IPS-NIHi7 (cell line): Measurements from ENCODE around the gene HIP1.
"Not testable (repeated sequence)": the region's sequence is repeated elsewhere in the genome, so short reads cannot be mapped to it uniquely, and the experiment has no call there.

ENCODE experiments used
- DNase-seq: peaks from one replicate; pipeline ENCODE4 v3.0.0; 2012; ENCODE audit warnings: mixed read lengths; ENCODE audit errors: extremely low spot score

Gene HIP1

DNA sequence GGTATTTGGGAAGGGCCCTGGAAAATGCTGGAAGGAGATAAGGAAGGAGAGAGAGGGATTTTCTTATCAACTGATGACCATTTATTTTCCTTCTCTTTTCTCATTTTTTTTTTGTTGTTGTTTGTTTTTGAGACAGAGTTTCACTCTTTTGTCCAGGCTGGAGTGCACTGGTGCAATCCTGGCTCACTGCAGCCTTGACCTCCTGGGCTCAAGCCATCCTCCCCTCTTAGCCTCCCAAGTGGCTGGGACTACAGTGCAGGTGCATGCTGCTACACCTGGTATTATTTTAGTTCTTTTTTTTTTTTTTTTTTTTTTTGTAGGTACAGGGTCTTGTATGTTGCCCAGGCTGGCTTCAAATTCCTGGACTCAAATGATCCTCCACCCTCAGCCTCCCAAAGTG is 52.2 kb downstream of the HIP1 start:
- DNase-seq, result no peak

DNA sequence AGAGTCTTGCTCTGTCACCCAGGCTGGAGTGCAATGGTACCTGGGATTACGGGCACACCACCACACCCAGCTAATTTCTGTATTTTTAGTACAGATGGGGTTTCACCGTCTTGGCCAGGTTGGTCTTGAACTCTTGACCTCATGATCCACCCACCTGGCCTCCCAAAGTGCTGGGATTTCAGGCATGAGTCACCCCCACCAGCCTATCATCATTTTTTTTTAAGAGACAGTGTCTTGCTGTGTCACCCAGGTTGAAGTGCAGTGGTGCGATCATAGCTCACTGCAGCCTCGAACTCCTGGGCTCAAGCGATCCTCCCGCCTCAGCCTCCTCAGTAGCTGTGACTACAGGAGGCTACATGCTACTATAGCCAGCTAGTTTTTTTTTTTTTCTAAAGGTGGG is 56.7 kb downstream of the HIP1 start:
- not testable (repeated sequence) for DNase-seq

DNA sequence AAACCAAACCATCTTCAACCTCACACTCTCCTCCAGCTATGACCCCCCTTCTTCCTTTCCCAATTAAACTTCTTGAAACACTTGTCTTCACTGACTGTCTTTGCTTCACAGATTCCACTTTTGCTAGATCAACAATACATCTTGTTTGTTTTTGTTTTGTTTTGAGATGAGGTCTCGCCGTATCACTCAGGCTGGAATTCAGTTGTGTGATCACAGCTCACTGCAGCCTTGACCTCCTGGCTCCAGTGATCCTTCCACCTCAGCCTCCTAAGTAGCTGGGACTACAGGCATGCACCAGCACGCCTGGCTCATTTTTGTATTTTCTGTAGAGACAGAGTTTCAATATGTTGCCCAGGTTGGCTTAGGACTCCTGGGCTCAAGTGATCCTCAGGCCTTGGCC is 59.7 kb downstream of the HIP1 start:
- DNase-seq, result no peak

DNA sequence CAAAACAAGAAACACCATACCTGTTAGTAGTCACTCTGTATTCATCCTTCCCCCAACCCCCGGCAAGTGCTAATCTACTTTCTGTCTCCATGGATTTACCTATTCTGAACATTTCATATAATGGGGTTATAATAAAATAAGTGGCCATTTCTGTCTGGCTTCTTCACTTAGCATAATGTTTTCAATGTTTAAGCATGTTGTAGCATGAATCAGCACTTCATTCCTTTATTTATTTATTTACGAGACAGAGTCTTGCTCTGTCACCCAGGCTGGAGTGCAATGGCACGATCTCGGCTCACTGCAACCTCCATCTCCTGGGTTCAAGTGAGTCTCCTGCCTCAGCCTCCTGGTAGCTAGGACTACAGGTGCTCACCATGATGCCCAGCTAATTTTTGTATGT is 69.2 kb downstream of the HIP1 start:
- no peak for DNase-seq

DNA sequence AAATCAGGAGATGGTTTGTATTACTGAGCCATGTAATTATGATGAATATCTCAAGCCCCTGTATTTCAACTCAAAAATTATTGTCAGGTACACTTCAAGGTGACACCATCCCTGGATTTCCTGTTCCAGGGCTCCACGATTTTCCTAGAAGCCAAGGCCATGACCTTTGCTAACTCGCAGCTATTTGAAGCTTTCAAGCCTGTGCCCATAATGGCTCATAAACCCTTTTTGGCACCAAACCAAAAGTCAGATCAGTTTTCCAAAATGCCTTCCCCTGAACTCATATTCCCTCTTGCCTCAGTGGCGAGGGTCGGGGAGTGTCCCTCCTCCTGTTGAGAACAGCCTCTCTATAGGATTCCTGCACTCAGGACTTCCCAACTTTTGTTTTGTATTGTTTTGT is 70.8 kb downstream of the HIP1 start:
- DNase-seq, result no peak

DNA sequence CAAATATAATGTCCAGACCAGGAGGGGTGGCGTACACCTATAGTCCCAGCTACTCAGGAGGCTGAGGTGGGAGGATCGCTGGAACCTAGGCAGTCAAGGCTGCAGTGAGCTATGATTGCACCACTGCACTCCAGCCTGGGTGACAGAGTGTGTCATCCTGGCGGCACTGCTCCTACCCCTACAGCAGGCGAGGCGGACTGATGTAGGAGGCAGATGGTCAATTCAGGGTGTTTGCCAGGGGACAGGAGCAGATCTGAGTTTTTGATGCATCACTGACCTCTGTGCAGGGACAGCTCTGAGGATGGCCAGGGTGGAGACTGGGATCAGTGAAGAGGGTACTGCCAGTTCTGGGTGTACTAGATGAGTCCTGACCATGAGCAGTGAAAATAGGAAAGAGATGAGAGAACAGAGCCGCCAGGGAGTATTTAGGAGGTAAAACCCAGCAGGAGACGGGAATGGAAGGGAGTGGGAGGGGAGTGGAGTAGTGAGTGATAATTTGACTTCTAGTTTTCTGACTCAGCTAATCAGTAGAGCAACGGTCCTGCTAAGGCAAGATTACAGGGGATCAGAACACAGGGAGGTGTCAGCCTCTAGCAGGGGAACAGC is 75.3 kb downstream of the HIP1 start:
- no peak for DNase-seq

DNA sequence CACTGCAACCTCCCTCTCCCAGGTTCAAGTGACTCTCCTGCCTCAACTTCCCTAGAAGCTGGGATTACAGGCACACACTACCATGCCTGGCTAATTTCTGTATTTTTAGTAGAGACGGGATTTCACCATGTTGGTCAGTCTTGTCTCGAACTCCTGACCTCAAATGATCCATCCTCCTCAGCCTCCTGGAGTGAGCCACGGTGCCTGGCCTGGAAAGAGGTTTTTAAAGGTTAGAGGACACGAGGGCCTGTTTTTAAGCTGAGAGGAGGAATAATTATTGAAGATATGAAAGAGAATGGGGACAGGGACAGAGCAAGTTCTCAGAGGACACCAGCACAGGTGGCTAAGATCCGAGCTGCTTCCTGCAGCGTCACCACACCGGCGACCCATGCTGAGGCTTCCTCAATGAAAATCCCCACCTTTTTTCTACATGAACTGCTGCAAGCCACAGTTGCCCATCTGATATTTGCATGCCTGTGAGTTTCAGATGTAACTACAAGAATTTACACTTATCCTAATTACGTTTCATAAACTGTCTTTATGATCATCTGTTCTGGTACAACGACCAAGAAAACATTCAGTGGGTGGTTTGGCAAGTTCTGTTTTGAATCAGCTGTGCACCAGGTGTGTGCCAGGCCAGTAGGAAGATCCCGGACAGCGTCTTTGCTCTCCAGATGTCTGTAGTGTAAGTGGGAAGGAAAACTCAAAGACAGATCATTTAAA is 76.0 kb downstream of the HIP1 start:
- no peak for DNase-seq

DNA sequence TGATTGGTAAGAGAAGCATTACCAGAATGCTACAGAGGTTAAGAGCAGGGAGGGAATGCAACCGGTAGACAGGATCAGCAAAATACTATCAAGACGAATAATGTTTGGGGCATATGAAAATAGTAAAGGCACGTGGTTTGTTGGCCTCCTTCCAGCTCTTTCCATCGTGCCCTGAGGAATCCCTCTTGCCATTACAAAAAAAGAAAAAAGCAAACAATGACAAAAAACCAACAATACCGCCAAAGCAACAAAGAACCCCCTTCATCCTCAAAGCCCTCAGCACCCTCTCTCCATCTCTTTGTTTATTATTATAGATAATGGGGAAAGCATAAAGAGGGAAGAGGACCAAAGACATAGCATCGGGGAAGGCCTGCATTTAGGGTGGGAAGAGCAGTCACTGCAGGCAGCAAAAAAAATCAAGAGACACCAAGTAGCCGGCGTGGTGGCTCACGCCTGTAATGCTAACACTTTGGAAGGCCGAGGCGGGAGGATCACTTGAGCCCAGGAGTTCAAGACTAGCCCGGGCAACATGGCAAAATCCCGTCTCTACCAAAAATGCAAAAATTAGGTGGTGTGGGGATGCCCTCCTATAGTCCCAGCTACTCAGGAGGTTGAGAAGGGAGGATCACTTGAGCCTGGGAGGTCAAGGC is 78.0 kb downstream of the HIP1 start:
- no peak for DNase-seq

DNA sequence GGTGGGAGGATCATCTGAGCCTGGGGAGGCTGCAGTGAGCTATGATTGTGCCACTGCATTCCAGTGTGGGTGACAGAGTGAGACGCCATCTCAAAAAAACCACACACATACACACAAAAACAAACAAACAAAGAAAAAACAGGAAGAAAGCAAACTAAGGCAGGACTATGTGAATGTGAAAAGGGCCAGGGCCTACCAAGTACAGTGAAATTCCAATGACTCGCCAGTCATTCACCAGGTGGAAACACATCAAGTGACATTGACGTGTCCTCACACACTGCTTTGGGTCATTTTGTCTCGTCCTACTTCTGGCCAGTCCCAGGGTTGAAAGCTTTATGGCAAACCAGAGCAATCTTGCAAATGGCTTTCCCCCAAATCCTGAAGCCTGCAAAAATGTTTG is 79.9 kb downstream of the HIP1 start:
- DNase-seq, result no peak

DNA sequence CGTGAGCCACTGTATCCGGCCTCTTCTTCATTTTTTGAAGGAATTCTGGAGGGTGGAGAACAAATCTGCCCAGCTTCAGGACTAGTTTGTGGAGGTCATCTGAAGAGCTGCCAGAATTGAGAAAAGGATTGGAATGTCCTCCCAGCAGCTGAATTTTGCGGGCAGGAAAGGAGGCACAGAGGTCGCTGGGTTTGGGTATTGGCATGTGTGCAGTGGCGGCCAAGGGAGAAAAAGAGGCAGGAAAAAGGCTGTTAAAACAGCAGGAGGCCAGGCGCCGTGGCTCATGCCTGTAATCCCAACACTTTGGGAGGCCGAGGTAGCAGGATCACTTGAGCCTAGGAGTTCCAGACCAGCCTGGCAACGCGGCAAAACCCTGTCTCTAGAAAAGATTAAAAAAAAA is 80.4 kb downstream of the HIP1 start:
- DNase-seq, result no peak

DNA sequence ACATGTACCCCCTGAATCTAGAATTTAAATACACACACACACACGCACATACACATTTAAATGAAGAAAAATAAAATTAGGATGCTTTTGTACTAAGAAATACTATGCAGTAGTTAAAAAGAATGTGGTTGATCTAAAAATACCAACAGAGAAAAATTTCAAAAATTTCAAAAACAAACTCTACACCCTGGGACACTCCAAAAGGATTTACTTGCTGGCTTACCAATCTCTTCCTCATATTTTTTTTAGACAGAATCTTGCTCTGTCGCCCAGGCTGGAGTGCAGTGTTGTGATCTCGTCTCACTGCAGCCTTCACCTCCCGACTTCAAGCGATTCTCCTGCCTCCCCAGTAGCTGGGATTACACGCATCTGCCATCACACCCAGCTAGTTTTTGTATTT is 80.9 kb downstream of the HIP1 start:
- no peak for DNase-seq

DNA sequence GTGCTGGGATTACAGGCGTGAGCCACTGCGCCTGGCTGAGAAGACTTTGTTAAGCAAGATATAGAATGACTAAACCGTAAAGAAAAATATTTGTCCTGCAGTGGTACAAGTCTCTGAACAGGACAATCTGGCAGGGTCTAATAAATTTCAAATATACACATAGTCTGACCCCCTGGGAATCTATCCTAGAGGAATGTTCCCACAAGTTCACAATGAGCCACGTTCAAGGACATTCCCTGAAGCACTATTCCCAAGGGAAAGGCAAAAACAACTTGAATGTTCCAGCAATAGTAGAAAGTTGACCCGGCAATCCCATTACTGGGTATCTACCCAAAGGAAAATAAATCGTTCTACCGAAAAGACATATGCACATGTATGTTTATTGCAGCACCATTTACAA is 82.0 kb downstream of the HIP1 start:
- no peak for DNase-seq

DNA sequence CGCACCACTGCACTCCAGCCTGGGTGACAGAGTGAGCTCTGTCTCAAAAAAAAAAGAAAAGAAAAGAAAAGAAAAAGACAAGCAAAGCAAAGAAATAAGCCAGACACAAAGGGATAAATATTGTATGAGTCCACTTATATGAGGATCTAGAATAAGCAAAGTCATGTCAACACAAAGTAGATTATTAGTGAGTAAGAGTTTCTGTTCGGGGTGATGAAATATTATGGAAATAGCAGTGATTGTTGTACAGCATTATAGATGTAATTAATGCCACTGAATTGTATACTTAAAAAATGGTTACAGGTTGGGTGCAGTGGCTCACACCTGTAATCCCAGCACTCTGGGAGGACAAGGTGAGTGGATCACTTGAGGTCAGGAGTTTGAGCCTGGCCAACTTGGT is 83.2 kb downstream of the HIP1 start:
- no peak for DNase-seq

DNA sequence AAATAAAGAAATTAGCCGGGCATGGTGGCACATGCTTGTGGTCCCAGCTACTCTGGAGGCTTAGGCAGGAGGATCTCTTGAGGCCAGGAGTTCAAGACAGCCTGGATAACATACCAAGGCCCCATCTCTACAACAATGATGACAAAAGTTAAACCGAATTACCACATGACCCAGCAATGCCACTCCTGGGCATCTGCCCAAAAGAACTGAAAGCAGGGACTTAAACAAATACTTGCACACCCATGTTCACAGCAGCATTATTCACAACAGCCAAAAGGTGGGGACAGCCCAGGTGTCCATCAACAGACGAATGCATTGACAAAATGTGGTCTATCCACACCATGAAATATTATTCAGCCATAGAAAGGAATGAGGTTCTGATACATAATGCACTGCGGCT is 83.9 kb downstream of the HIP1 start:
- no peak for DNase-seq

DNA sequence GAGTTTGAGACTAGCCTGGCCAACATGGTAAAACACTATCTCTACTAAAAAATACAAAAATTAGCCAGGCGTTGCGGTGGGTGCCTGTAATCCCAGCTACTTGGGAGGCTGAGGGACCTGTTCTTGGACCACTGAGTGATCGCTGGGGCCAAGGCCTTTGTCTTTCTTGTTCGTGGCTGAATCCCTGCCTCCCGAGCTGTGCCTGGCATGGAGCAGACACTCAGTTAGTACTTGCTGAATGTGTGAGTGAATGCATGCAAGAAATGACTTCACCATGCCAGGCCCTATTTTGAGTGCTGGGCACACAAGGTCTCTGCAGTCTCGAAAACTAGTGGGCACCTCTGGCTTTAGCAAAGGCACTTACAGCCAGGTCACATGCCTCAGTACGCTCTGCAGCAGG is 85.1 kb downstream of the HIP1 start:
- no peak for DNase-seq

DNA sequence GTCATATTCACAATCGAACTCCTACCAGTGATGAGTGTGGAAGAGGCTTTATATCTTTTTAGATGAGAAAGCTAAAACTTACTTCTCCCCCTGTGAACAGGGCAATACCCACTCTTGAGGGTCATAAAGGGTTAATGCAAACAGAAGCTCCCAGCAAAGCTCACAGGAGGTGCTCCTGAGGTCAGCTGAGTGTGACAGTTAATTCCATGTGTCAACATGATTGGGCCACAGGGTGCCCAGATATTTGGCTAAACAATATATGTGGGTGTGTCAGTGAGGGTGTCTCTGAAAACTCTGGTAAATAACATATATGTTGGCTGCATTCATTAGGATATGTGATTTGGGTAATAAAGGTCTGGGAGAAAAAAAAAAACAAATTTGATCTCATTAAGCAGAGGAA is 86.0 kb downstream of the HIP1 start:
- no peak for DNase-seq

DNA sequence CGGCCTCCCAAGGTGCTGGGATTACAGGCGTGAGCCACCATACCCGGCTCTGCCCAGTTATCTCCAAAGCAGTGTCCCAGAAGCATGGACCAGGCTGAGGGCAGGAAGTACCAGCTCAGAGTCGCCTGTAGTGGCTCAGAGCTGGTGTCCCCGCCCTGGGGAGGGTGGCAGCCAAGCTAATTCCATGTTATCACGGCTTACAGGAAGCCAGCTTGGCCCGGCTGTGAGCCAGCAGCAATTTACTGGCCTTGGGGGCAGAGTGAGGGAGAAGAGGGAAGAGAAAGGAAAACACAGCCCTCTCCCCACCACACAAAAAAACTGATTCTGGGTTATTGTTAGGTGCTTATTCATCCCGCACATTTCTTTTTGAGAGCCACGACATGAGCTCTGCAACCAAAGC is 88.1 kb downstream of the HIP1 start:
- no peak for DNase-seq

DNA sequence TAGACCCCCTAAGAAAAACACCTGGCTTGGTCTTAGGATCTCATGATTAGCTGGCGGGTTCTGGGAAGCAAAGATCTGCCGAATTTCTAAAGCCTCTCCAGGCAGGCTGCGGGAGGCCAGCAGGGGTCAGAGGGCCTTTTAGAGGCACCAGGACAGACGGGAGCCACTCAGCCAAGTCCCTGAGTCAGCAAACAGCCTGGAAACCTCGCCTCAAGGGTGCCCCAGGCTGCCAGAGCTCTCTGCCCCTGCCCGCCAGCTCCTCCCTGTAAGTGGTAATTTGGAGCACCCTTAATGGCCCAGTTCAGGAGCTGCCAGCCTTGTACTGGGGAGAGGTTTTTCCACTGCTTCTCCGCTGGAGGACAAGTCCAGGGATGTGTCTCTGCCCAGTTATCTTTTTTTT is 88.7 kb downstream of the HIP1 start:
- DNase-seq, result peak; percentile 77

DNA sequence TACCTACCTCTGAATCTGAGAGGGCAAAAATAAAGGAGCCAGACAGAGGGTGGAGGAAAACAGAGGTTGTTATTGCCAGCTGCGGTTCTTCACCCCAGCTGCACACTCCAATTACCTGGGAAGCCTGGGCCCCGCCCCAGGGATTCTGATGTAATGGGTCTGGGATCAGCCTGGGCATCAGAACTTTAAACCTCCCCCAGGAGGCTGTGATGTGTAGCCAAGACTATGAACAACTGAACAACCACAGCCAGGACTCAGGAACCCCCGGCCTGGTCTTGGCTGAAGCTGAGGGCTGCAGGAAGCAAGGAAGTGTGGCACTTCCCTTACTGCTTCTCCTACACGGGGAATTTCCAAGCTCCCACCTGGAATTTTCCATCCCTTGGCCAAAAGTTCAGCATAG is 89.3 kb downstream of the HIP1 start:
- no peak for DNase-seq

DNA sequence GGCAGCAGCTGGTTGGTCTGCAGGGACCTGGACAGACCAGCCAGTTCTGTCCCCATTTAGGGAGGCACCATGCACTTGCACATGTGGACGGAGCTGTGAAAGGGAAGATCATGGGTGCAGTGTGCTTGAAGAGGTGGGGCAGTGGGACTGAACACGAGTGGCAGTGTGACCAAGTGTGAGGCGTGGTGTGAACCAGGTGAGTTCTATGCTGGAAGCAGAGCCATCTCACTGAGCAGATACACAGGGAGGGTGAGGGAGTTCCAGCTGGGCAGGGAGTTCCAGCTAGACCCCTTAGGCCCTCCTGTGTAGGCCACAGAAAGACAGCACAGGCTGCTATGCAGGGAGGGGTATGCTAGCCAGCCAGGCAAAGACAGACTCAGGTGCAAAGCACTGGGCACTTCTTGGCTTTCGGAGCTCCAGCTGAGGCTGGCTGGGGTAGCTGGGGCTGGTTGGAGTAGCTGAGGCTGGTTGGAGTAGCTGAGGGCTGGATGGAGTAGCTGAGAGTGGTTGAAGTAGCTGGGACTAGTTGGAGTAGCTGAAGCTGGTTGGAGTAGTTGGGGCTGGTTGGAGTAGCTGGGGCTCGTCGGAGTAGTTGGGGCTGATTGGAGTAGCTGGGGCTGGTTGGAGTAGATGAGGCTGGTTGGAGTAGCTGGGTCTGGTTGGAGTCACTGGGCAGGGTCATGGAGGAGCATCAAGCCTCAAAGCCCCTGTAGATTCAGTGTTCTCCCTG is 90.9 kb downstream of the HIP1 start:
- DNase-seq, result no peak

DNA sequence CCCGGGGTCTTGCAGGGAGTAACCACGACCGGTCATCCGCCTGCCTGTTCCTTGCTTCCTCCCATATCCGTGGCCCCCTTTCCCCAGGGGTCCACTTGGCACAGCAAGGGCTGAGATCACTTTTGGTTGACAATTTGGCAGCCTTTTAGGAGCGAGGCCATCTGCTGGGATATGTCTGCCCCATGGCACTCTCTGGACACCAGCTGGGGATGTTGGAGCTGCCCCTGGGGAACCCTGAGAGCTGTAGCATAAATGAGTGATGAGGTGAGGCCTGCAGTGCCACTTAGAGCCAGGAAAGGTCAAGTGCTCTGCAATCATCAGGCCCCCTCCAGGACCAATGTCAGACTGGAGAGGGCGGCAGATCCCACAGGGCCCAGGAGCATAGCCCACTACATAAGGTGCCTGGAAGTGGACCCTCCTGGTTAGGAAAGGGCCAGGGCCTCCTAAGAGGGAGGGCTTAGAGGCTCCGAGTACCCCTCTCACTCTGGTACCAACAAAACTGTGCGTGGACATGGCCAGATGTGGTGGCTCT is 92.1 kb downstream of the HIP1 start:
- DNase-seq, result no peak

DNA sequence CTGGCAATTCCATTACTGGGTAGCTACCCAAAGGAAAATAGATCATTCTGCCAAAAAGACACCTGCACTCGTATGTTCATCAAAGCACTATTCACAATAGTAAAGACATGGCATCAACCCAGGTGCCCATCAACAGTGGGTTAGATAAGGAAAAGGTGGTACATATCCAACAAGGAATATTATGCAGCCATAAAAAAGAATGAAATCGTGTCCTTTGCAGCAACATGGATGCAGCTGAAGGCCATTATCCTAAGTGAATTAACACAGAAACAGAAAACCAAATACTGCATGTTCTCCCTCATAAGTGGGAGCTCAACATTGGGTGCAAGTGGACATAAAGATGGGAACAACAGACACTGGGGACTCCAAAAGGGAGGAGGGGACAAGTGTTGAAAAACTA is 93.2 kb downstream of the HIP1 start:
- no peak for DNase-seq

DNA sequence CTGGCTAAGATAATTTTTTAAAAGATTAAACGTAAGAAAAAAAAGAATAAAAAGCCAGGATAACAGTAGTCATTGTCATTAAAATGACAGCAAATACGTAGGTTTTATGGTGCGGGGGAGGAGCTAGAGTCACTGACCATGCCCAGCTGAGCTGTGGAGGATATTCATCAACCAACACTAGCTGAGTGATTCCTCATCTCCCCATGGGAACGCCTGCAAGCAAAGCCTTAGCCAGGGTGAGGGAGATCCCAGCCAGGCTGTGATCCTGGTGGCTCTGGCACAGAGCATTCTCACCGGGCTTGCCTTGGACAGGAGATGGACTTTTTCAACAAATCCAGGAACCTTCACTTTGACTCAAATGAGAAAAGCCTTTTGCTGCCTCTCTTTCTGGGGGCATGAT is 94.2 kb downstream of the HIP1 start:
- no peak for DNase-seq
